Right atrium auricular region (tissue), 2 donors: ENCODE data around the gene TFEB. TPM values are rescaled to one million over a fixed set of nuclear protein-coding genes. Genes with fewer than 3 reads are reported as not detected.

Source experiments
- DNase-seq: peaks from one replicate; pipeline ENCODE4 v3.0.0-alpha.2; 2019; ENCODE audit warnings: low spot score
- H3K27ac ChIP-seq, 2 donors: fragments of 200-600 bp; sonication (generic); 1 replicate in 1 of 2; 2 replicates in 1 of 2; pipeline ENCODE4 v1.5.1; 2016 to 2019
- H3K27me3 ChIP-seq, 2 donors: fragments of 200-600 bp; sonication (generic); one replicate each; pipeline versions ENCODE4 v1.5.1 to v1.6.0; 2017 to 2019
- H3K36me3 ChIP-seq: fragments of 200-600 bp; sonication (generic); one replicate; pipeline ENCODE4 v1.5.1; 2016
- H3K4me1 ChIP-seq, 2 donors: fragments of 200-600 bp; sonication (generic); one replicate each; pipeline versions ENCODE4 v1.5.1 to v1.6.0; 2017 to 2019
- H3K4me3 ChIP-seq, 2 donors: fragments of 200-600 bp; sonication (generic); 1 replicate in 1 of 2; 2 replicates in 1 of 2; pipeline ENCODE4 v1.5.1; 2017 to 2019; ENCODE audit warnings: mild to moderate bottlenecking in 1 of 2, moderate library complexity in 1 of 2
- H3K9me3 ChIP-seq, 2 donors: fragments of 200-600 bp; sonication (generic); one replicate each; pipeline ENCODE4 v1.5.1; 2019
- CTCF ChIP-seq, 2 donors: fragments of 200-600 bp; sonication (generic); IDR thresholded peaks; one replicate each; pipeline ENCODE4 v1.5.1; 2019; ENCODE audit warnings: antibody characterized with exemption in 2 of 2
- total RNA-seq, 2 donors: library from RNA; depleted of rRNA; stranded (reverse); fragments of >200 nt; gene quantifications; one replicate each; pipeline ENCODE4 v1.1.0, GENCODE V29; 2016

TFEB gene
- total RNA-seq, 2 donors from 2014 or later = 31.5 to 35.8 TPM

DNA sequence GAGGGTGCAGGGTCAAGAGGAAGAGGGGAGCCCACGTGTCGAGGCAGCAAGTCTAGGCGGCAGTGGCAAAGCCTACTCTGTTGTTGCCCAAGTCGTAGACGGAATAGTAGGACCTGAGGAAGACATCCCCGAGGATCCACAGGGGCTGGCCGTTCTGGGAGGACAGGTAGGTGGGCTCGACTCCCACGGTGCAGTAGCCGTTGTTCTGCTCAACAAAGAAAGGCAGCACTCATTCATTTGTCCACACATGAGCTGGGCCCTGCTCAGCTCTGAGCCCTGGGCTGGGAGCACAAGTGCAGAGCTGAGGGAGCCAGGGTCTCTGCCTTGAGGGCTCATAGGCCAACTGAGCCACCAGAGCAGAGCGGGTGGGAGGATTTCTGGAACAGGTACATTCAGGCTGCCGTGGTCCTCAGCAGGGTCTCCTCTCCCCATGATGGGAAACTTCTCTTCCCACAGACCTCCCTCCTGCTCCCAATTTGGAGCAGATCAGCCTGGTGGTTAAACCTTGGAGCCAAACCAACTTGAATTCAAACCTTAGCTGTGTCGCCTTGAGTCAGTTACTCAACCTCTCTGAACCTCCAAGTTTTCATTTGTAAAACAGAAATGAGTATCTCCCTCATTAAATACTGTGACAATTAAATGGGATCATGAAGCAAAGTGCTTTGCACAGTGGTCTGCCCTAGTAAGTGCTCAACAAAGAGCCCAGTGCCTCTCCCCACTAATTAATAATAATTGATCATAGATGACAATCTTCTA is 1.6 kb upstream of the TFEB start:
- Histone ChIP-seq H3K27me3 (no peaks in the 10 kb centered on the region), H3K36me3 (no peaks in the 10 kb centered on the region), H3K27ac (no peak overlapping the region), H3K9me3 (no peaks in the 10 kb centered on the region), H3K4me3 (no peak overlapping the region), H3K4me1 (peaks cover 0 to 25% of the 10 kb centered on the region in 2 donors)
- no peak for DNase-seq
- no peak for TF ChIP-seq CTCF (IDR thresholded peaks at IDR 0.05)

DNA sequence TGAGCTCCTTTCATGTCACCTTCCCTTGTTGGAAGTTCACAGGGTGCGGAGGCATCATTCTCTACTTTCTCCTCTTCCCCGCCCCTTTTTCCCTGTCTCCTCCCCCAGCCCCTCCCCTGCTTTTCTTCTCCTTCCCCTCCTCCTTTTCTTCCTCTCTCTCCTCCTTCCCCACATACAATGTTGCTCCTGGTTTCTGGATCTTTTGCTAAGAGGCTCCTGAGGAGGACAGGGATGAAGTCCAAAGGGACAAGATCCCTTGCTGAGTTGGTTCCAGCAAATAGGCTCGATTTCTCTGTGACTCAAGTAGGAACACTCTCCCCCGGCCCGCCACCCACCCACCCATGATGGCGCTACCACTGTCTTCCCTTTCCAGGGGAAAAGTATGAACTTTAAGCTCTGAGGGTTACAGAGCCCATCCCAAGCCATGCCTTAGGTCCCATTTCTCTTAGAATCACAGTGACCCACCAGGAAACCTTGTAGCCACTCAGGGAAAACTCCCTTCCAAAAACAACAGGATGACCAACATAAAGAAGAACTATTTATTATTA is 852 bp upstream of the TFEB start:
- Histone ChIP-seq H3K9me3 (no peaks in the 10 kb centered on the region), H3K27ac (no peak overlapping the region), H3K36me3 (no peaks in the 10 kb centered on the region), H3K4me1 (peaks cover 0 to 33% of the 10 kb centered on the region in 2 donors), H3K27me3 (no peaks in the 10 kb centered on the region), H3K4me3 (peak overlapping the region in 1 of 2 donors; percentile 97)
- no peak for TF ChIP-seq CTCF (IDR thresholded peaks at IDR 0.05)
- DNase-seq = no peak

DNA sequence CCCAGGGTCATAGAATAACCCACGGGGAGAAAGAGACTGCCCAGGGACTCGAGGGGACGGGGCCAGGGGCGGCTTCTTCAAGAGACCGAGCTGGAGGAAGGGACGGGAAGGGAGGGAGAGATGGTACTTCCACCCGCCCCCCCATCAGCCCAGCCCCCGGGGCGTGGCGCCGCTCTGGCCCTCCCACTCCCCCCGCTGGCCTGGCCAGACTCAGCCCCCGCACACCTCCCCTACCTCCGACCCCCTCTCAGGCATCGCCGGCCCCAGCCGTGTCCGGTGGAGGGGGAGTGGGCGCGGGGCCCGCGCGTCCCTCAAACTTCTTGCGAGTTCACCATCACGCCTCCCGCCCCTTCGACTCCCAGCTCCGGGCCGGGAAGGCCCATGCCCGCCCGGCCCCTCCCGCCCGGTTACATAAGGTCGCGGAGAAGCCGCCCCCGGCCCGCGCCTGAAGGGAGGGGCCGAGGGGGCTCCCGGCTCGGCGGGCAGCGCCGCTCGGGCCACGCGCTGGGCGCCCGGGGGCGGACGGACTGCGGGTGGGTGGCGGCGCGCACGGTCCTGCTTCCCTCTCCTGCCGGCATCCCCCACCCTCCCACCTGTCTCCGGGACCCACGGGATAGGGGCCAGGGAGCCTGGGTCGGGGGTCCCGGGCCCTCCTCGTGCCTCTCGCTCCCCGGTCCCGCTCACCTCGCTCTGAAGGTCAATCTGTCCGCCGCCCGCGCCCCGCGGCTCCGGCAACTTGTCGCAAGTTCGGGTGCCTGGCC is 562 bp downstream of the TFEB start:
- Histone ChIP-seq H3K9me3 (no peaks in the 10 kb centered on the region), H3K27ac (peak overlapping the region; percentile 97 to 99), H3K36me3 (no peaks in the 10 kb centered on the region), H3K27me3 (no peaks in the 10 kb centered on the region), H3K4me3 (peak overlapping the region; percentile 97), H3K4me1 (peaks cover 0 to 45% of the 10 kb centered on the region in 2 donors)
- no peak for TF ChIP-seq CTCF (IDR thresholded peaks at IDR 0.05)
- peak; percentile 76 for DNase-seq

- peak; percentile 69 for DNase-seq
- H3K4me1 ChIP-seq = peaks cover 0 to 54% of the 10 kb centered on the region in 2 donors
- no peak for TF ChIP-seq CTCF (IDR thresholded peaks at IDR 0.05)
- peak overlapping the region; percentile 97 to 99 for H3K27ac ChIP-seq
- no peaks in the 10 kb centered on the region for H3K27me3 ChIP-seq
- H3K4me3 ChIP-seq = peak overlapping the region; percentile 97
- H3K9me3 ChIP-seq = no peaks in the 10 kb centered on the region
- H3K36me3 ChIP-seq = no peaks in the 10 kb centered on the region
Measured at GRCh38 chr6:41733707-41734665, 1.4 kb downstream of the TFEB start.

GRCh38 chr6:41733360-41733706 is 2.1 kb downstream of the TFEB start:
- Histone ChIP-seq H3K4me1 (peaks cover 0 to 60% of the 10 kb centered on the region in 2 donors), H3K9me3 (no peaks in the 10 kb centered on the region)
- TF ChIP-seq CTCF (IDR thresholded peaks at IDR 0.05) = no peak

More at GRCh38 chr6:41733360-41733706, 2.1 kb downstream of the TFEB start:
- Histone ChIP-seq H3K27me3 (no peaks in the 10 kb centered on the region), H3K4me3 (peak overlapping the region; percentile 97), H3K27ac (peak overlapping the region; percentile 97 to 99), H3K36me3 (no peaks in the 10 kb centered on the region)
- no peak for DNase-seq
